Neural progenitor cell (in vitro differentiated cells): ENCODE results near the gene ADCY4.

Experiments used
- EZH2 ChIP-seq: fragments of 200-600 bp; sonication (generic); IDR thresholded peaks from 2 replicates; pipeline ENCODE4 v1.6.1; 2017; ENCODE audit warnings: antibody characterized with exemption, mild to moderate bottlenecking, moderate library complexity
- TF ChIP-seq, protein P1 (sequence below): fragments of 200-600 bp; sonication (generic); IDR thresholded peaks from 2 replicates; pipeline ENCODE4 v1.5.1; 2017; ENCODE audit warnings: antibody characterized with exemption, mild to moderate bottlenecking

DNA sequence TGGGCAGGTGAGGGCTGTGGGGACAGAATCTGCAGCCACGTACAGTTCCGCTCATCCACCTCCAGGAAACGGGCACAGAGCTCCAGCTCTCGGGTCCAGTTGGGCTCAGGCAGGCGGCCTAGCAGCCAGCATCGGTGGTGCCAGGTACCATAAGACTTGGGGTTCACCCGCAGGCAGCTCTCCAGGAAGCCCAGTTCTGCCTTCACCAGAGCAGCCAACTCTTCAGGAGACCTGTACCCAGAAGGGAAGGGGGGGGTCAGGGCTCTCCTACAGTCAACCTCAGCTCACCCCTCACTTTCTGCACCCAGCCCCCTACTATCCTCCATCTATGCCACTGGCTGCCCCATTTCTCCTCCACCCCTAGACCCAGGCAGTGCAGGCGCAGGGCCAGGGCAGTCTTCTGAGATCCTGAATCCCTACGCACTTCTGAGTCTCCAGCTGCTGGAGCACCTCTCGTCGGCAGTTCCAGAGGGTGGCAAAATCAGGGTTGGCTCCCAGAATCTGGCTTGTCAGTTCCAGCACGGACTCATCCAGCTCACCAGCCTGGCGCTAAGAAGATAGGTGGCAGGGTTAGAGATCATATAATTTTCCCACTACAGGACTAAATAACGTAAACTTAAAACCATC, 64.8 kb downstream of the ADCY4 start:
- TF ChIP-seq, protein P1, sequence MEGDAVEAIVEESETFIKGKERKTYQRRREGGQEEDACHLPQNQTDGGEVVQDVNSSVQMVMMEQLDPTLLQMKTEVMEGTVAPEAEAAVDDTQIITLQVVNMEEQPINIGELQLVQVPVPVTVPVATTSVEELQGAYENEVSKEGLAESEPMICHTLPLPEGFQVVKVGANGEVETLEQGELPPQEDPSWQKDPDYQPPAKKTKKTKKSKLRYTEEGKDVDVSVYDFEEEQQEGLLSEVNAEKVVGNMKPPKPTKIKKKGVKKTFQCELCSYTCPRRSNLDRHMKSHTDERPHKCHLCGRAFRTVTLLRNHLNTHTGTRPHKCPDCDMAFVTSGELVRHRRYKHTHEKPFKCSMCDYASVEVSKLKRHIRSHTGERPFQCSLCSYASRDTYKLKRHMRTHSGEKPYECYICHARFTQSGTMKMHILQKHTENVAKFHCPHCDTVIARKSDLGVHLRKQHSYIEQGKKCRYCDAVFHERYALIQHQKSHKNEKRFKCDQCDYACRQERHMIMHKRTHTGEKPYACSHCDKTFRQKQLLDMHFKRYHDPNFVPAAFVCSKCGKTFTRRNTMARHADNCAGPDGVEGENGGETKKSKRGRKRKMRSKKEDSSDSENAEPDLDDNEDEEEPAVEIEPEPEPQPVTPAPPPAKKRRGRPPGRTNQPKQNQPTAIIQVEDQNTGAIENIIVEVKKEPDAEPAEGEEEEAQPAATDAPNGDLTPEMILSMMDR, result no peak
- no peak for TF ChIP-seq EZH2
